ENCODE measurements around the gene PTPRF.

- no peak for TF ChIP-seq CTCF (IDR thresholded peaks at IDR 0.05)
- no peak for TF ChIP-seq POLR2A (IDR thresholded peaks at IDR 0.05)
- TF ChIP-seq POLR2AphosphoS5 (IDR thresholded peaks at IDR 0.05), result no peak
Measured at GRCh38 chr1:43533584-43533983, 2.9 kb downstream of the PTPRF start.
